Testis (tissue), 3 donors: ENCODE measurements around the gene IL33. TPM values are rescaled to one million over a fixed set of nuclear protein-coding genes. Genes with fewer than 3 reads are reported as not detected.

ENCODE experiments used
- DNase-seq: peaks from one replicate; pipeline ENCODE4 v3.0.0-alpha.2; 2019
- H3K27ac ChIP-seq, 2 donors: fragments of 200-600 bp; sonication (generic); one replicate each; pipeline ENCODE4 v1.5.1; 2019
- H3K27me3 ChIP-seq: fragments of 200-600 bp; sonication (generic); one replicate; pipeline ENCODE4 v1.5.1; 2019
- H3K36me3 ChIP-seq: fragments of 200-600 bp; sonication (generic); one replicate; pipeline ENCODE4 v1.5.1; 2017; ENCODE audit warnings: low read depth; ENCODE audit errors: missing control alignments
- H3K4me1 ChIP-seq: fragments of 200-600 bp; sonication (generic); one replicate; pipeline ENCODE4 v1.5.1; 2019
- H3K4me3 ChIP-seq, 2 donors: fragments of 200-600 bp; sonication (generic); one replicate each; pipeline ENCODE4 v1.5.1; 2017 to 2019
- H3K9me3 ChIP-seq: fragments of 200-600 bp; sonication (generic); one replicate; pipeline ENCODE4 v1.5.1; 2017
- CTCF ChIP-seq, 3 experiments: fragments of 450-650 bp in 2 of 3; fragments of 200-600 bp in 1 of 3; sonication (generic) in 1 of 3; IDR thresholded peaks; one replicate each; pipeline ENCODE4 v1.5.1; 2016 to 2019; ENCODE audit warnings: antibody characterized with exemption in 3 of 3, mild to moderate bottlenecking in 2 of 3, moderate library complexity in 1 of 3
- POLR2A ChIP-seq: fragments of 450-650 bp; IDR thresholded peaks from one replicate; pipeline ENCODE4 v1.6.1; 2017; ENCODE audit warnings: antibody characterized with exemption, mild to moderate bottlenecking, moderate library complexity
- WGBS, 2 donors: methylation state at CpG; one replicate each; pipeline ENCODE4 v1.1.5; 2018; 5-methylcytosine and 5-hydroxymethylcytosine counted together
- intact Hi-C: fragments of 100-400 bp; cut with DNase I; formaldehyde crosslinking; loops from one replicate; pipeline ENCODE4 v1.15.1; 2023; ENCODE audit warnings: low total_unique reads
- polyA plus RNA-seq: library from polyadenylated mRNA; stranded (reverse); fragments of 350-450 nt; fragmentation: Illumina TruSeq; extraction: RNeasy Lipid Tissue Mini Kit (QIAGEN cat#74804); gene quantifications from one replicate; pipeline ENCODE4 v1.2.3, GENCODE V29; 2014; ENCODE audit warnings: low read depth, low replicate concordance; ENCODE audit not compliant: insufficient read depth
- total RNA-seq, 2 donors: library from RNA; depleted of rRNA; stranded (reverse); fragments of >200 nt; gene quantifications; one replicate each; pipeline ENCODE4 v1.2.3, GENCODE V29; 2016

IL33 gene
- total and polyA plus RNA-seq, 3 donors from 2014 or later: 2.9 to 8.7 (median 3.6) TPM

DNA sequence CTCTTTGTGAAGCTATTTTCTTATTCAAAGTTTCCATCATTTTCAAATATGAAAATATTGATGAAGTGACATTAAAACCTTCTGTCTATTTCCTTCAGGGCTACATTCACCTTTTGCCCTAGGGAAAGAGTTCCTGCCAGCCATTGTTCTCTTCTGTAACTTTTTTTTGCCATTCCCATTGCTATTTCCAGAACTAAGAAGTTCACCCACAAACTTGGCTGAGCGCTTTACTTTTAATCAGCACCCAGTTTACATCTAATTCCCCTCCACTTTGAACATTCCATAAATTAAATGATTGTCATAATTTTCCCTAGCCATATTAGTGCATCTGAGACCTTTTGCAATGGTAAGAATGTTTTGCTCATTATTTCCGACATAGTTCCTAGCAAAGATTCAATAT lies 4.4 kb downstream of the IL33 start:
- intact Hi-C loops: no loop called here
- Histone ChIP-seq H3K27me3 (no peaks in the 10 kb centered on the region), H3K4me1 (no peaks in the 10 kb centered on the region), H3K36me3 (no peaks in the 10 kb centered on the region), H3K27ac (no peak overlapping the region), H3K4me3 (no peak overlapping the region), H3K9me3 (no peaks in the 10 kb centered on the region)
- WGBS, 2 donors: 63 to 78% methylated on average over 2 of the region's 2 CpGs
- TF ChIP-seq POLR2A (no peak), CTCF (IDR thresholded peaks at IDR 0.05) (no peak)
- DNase-seq: no peak

GRCh38 chr9:6224393-6225154 lies 9.0 kb downstream of the IL33 start:
- no peaks in the 10 kb centered on the region for H3K27me3 ChIP-seq
- no peak overlapping the region for H3K4me3 ChIP-seq
- no peak for DNase-seq
- no peaks in the 10 kb centered on the region for H3K9me3 ChIP-seq
- H3K27ac ChIP-seq: no peak overlapping the region
- no peaks in the 10 kb centered on the region for H3K36me3 ChIP-seq
- 90 to 98% methylated on average over 1 of the region's 1 CpG for WGBS, 2 donors
- peaks cover 6% of the 10 kb centered on the region for H3K4me1 ChIP-seq
- TF ChIP-seq POLR2A: no peak
- TF ChIP-seq CTCF (IDR thresholded peaks at IDR 0.05): no peak
- intact Hi-C loops: no loop called here

GRCh38 chr9:6226696-6227095 lies 11.1 kb downstream of the IL33 start:
- no peaks in the 10 kb centered on the region for H3K9me3 ChIP-seq
- peaks cover 6% of the 10 kb centered on the region for H3K4me1 ChIP-seq
- DNase-seq: peak; percentile 23
- no peaks in the 10 kb centered on the region for H3K36me3 ChIP-seq
- peak overlapping the region in 1 of 2 donors; percentile 20 for H3K27ac ChIP-seq
- TF ChIP-seq CTCF (IDR thresholded peaks at IDR 0.05): no peak
- no peak for TF ChIP-seq POLR2A
- WGBS, 2 donors: 14 to 27% methylated on average over 1 of the region's 1 CpG
- H3K27me3 ChIP-seq: no peaks in the 10 kb centered on the region
- intact Hi-C loops: no loop called here
- no peak overlapping the region for H3K4me3 ChIP-seq

DNA sequence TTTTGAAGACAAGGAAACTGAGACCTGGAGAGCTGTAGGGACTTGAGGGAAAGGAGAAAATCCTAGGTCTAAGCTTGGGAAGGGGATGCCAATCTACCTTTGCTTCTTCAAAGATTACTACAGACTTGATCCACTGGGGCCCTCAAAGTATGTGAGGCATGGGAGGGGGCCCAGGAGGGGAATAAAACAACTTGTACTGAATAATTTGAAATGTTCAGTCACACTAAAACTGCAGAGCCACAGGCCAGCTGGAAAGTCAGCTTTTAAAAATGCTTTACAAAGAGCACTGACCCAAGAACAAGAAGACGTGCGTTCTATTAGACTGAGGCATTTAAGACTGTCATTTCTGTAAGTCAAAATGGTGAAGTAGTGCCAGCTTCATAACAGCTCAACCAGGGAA lies 13.6 kb downstream of the IL33 start:
- WGBS, 2 donors: 56 to 71% methylated on average over 2 of the region's 2 CpGs
- intact Hi-C loops: no loop called here

More for the DNA sequence above, 13.6 kb downstream of the IL33 start:
- Histone ChIP-seq H3K27ac (no peak overlapping the region), H3K27me3 (no peaks in the 10 kb centered on the region), H3K4me1 (peaks cover 6% of the 10 kb centered on the region), H3K9me3 (no peaks in the 10 kb centered on the region), H3K36me3 (no peaks in the 10 kb centered on the region), H3K4me3 (no peak overlapping the region)
- DNase-seq: no peak
- TF ChIP-seq POLR2A (no peak), CTCF (IDR thresholded peaks at IDR 0.05) (no peak)
